HG02840 (cell line): ENCODE measurements around the gene INPP5J.
"Not testable (repeated sequence)": the region's sequence is repeated elsewhere in the genome, so short reads cannot be mapped to it uniquely, and the experiment has no call there.

Experiments used
- ATAC-seq: cut with Tn5 transposase; IDR thresholded peaks from one replicate; pipeline ENCODE4 v1.9.1; 2021; ENCODE audit warnings: mild to moderate bottlenecking, moderate library complexity, moderate number of reproducible peaks; ENCODE audit not compliant: unreplicated experiment, low FRiP score

The INPP5J gene

GRCh38 chr22:31099841-31100761, 22.7 kb upstream of the INPP5J start:
- ATAC-seq = no peak

GRCh38 chr22:31100762-31101525, 21.8 kb upstream of the INPP5J start:
- ATAC-seq = no peak

- no peak for ATAC-seq
Measured at GRCh38 chr22:31102441-31103081, 20.2 kb upstream of the INPP5J start.

GRCh38 chr22:31103111-31103510, 19.7 kb upstream of the INPP5J start:
- no peak for ATAC-seq

- no peak for ATAC-seq
Measured at GRCh38 chr22:31103899-31104694, 18.7 kb upstream of the INPP5J start.

GRCh38 chr22:31104869-31105268, 17.9 kb upstream of the INPP5J start:
- no peak for ATAC-seq

GRCh38 chr22:31105282-31105929, 17.4 kb upstream of the INPP5J start:
- no peak for ATAC-seq

- no peak for ATAC-seq
Measured at GRCh38 chr22:31106001-31106571, 16.7 kb upstream of the INPP5J start.

GRCh38 chr22:31106731-31107177, 16.0 kb upstream of the INPP5J start:
- no peak for ATAC-seq

- ATAC-seq = peak; percentile 72
Measured at GRCh38 chr22:31107178-31107893, 15.4 kb upstream of the INPP5J start, which contains the start of gene SELENOM. TSS of gene SELENOM (minus strand) at chr22:31107568. CDS start at chr22:31107505, 63 bp downstream.

GRCh38 chr22:31107894-31108218, 14.9 kb upstream of the INPP5J start:
- no peak for ATAC-seq

- not testable (repeated sequence) for ATAC-seq
Measured at GRCh38 chr22:31112547-31113091, 10.1 kb upstream of the INPP5J start.

GRCh38 chr22:31118046-31118820, 4.5 kb upstream of the INPP5J start:
- no peak for ATAC-seq

GRCh38 chr22:31119026-31119717, 3.6 kb upstream of the INPP5J start:
- ATAC-seq = no peak

GRCh38 chr22:31120230-31120629, 2.5 kb upstream of the INPP5J start:
- ATAC-seq = no peak

GRCh38 chr22:31120642-31121041, 2.1 kb upstream of the INPP5J start:
- ATAC-seq = no peak

- ATAC-seq = no peak
Measured at GRCh38 chr22:31121403-31121802, 1.4 kb upstream of the INPP5J start.
